Mesendoderm (in vitro differentiated cells): ENCODE results near the gene SHPK.

Source experiments
- DNase-seq: peaks from one replicate; pipeline ENCODE4 v3.0.0; 2013
- H2AK5ac ChIP-seq: 2 replicates; pipeline ENCODE4 v1.6.1; 2013; ENCODE audit warnings: low read length, inconsistent platforms
- H2BK120ac ChIP-seq: 2 replicates; pipeline ENCODE4 v1.6.1; 2013; ENCODE audit warnings: low read depth, mild to moderate bottlenecking, low read length, moderate library complexity, mixed read lengths
- H2BK15ac ChIP-seq: replicated peaks from 2 replicates; pipeline ENCODE4 v1.6.1; 2013; ENCODE audit warnings: low read depth, mild to moderate bottlenecking, moderate library complexity
- H2BK5ac ChIP-seq: 2 replicates; pipeline ENCODE4 v1.6.1; 2013; ENCODE audit warnings: low read length, inconsistent platforms
- H3K18ac ChIP-seq: 2 replicates; pipeline ENCODE4 v1.6.1; 2013; ENCODE audit warnings: mild to moderate bottlenecking, low read length, mixed read lengths
- H3K23ac ChIP-seq: one replicate; pipeline ENCODE4 v1.6.1; 2013; ENCODE audit warnings: low read length
- H3K27ac ChIP-seq: 2 replicates; pipeline ENCODE4 v1.5.1; 2013; ENCODE audit warnings: low read depth, mild to moderate bottlenecking, inconsistent platforms, low read length, moderate library complexity
- H3K27me3 ChIP-seq: 2 replicates; pipeline ENCODE4 v1.6.1; 2013; ENCODE audit warnings: low read length, control low read depth, mild to moderate bottlenecking, inconsistent platforms; ENCODE audit not compliant: insufficient read depth, poor library complexity
- H3K36me3 ChIP-seq: 2 replicates; pipeline ENCODE4 v1.6.1; 2013; ENCODE audit warnings: low read length, inconsistent platforms; ENCODE audit not compliant: control insufficient read depth, insufficient read depth
- H3K4ac ChIP-seq: one replicate; pipeline ENCODE4 v1.6.1; 2013; ENCODE audit warnings: low read depth, mild to moderate bottlenecking, low read length, moderate library complexity
- H3K4me1 ChIP-seq: 2 replicates; pipeline ENCODE4 v1.6.1; 2013; ENCODE audit warnings: low read depth, low read length, inconsistent platforms; ENCODE audit not compliant: control insufficient read depth
- H3K4me2 ChIP-seq: 2 replicates; pipeline ENCODE4 v1.6.1; 2013; ENCODE audit warnings: low read length
- H3K4me3 ChIP-seq: 2 replicates; pipeline ENCODE4 v1.5.1; 2013; ENCODE audit warnings: mild to moderate bottlenecking, low read length
- H3K56ac ChIP-seq: one replicate; pipeline ENCODE4 v1.6.1; 2013; ENCODE audit warnings: low read length
- H3K79me1 ChIP-seq: 2 replicates; pipeline ENCODE4 v1.6.1; 2013; ENCODE audit warnings: low read length, inconsistent platforms
- H3K79me2 ChIP-seq: 2 replicates; pipeline ENCODE4 v1.6.1; 2013; ENCODE audit warnings: mild to moderate bottlenecking, low read length; ENCODE audit not compliant: control insufficient read depth, insufficient read depth
- H3K9ac ChIP-seq: 2 replicates; pipeline ENCODE4 v1.6.1; 2013; ENCODE audit warnings: low read length, inconsistent platforms
- H4K5ac ChIP-seq: one replicate; pipeline ENCODE4 v1.6.1; 2013; ENCODE audit warnings: low read length
- H4K8ac ChIP-seq: one replicate; pipeline ENCODE4 v1.6.1; 2013; ENCODE audit warnings: low read depth, mild to moderate bottlenecking, control low read depth, low read length, moderate library complexity
- WGBS: extraction: QIAGEN DNeasy Blood & Tissue Kit; methylation state at CpG from one replicate; pipeline ENCODE4 v1.1.7; 2013; ENCODE audit warnings: low lambda C conversion rate, missing lambda C conversion rate; ENCODE audit not compliant: insufficient coverage; ENCODE audit errors: extremely low coverage; 5-methylcytosine and 5-hydroxymethylcytosine counted together

SHPK gene

DNA sequence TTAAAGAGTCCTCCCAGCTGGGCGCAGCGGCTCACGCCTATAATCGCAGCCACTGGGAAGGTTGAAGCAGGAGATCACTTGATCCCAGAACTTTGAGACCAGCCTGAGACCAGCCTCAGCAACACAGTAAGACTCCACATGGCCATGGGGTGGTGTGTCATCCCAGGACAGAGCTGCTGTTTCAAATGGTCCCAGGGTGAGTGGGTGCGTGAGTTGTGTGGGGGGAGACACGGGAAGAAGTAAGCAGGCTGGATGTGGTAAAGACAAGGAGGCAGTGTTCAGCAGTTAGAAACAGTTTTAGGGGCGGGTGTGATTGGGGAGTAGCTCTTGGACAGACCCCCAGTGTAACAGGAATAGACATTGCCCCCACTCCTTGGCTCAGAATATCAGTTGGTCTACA, 3.8 kb downstream of the SHPK start:
- no peak for DNase-seq
- no peak overlapping the region for H4K5ac ChIP-seq
- H3K23ac ChIP-seq = no peak overlapping the region
- peaks cover 2% of the 10 kb centered on the region for H3K79me2 ChIP-seq
- no peak overlapping the region for H2BK5ac ChIP-seq
- no peak overlapping the region for H2BK120ac ChIP-seq
- H2BK15ac ChIP-seq = no peak overlapping the region
- H3K9ac ChIP-seq = no peak overlapping the region
- no peaks in the 10 kb centered on the region for H3K36me3 ChIP-seq
- no peak overlapping the region for H4K8ac ChIP-seq
- H3K4me3 ChIP-seq = no peak overlapping the region
- no peak overlapping the region for H3K4me2 ChIP-seq
- H3K56ac ChIP-seq = no peak overlapping the region
- no peak overlapping the region for H2AK5ac ChIP-seq
- no peak overlapping the region for H3K4ac ChIP-seq
- no peaks in the 10 kb centered on the region for H3K27me3 ChIP-seq
- H3K79me1 ChIP-seq = peaks cover 4% of the 10 kb centered on the region
- no peak overlapping the region for H3K27ac ChIP-seq
- H3K4me1 ChIP-seq = no peaks in the 10 kb centered on the region
- no peak overlapping the region for H3K18ac ChIP-seq
- no CpG with 5 or more reads among the region's 7 CpGs for WGBS

DNA sequence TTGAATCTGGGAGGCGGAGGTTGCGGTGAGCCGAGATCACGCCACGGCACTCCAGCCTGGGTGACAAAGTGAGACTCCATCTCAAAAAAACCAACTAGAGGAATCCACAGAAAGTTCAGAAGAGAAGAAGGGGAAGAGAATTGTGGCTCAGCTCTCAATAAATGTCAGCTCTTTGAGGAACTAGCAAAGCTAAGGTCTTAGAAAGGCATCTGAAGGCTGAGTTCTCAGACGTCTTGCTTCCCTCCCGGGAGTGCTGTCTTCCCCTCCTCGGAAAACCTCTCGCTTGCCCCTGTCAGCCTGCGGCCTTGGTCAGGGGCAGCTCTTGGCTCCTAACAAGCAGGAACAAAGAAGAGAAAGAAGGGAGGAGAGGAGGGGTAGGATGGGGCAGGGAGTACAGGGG, 5.3 kb downstream of the SHPK start:
- Histone ChIP-seq H3K4ac (no peak overlapping the region), H3K23ac (no peak overlapping the region), H3K4me2 (no peak overlapping the region), H2BK5ac (no peak overlapping the region), H3K79me1 (peaks cover 4% of the 10 kb centered on the region), H3K18ac (no peak overlapping the region), H3K79me2 (peaks cover 2% of the 10 kb centered on the region), H3K27me3 (no peaks in the 10 kb centered on the region), H3K36me3 (no peaks in the 10 kb centered on the region), H3K4me3 (no peak overlapping the region), H3K4me1 (no peaks in the 10 kb centered on the region), H2BK15ac (no peak overlapping the region), H3K56ac (no peak overlapping the region), H2BK120ac (no peak overlapping the region), H4K5ac (no peak overlapping the region), H3K27ac (no peak overlapping the region), H2AK5ac (no peak overlapping the region), H3K9ac (no peak overlapping the region), H4K8ac (no peak overlapping the region)
- no CpG with 5 or more reads among the region's 10 CpGs for WGBS
- no peak for DNase-seq

DNA sequence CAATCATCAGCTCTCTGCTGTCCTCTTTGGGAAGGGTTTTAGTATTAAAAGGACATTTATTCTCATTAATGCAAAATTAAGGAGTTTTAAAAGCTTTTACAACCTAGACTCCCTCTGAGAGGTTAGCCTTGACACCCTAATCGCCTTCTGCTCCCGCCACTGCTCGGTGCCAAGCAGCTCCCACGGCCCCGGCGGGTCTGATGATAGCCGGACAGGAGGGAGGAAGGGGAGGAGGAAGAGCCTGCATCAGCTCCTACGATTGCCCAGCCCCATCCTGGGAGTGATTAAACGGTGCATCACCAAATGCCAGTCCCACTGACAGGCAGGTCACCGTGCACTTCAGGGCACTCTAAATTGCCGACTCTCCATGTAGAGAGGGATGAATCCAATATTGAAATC, 8.3 kb downstream of the SHPK start:
- Histone ChIP-seq H4K5ac (no peak overlapping the region), H4K8ac (no peak overlapping the region), H2BK5ac (no peak overlapping the region), H2BK15ac (no peak overlapping the region), H3K56ac (no peak overlapping the region), H3K4me3 (no peak overlapping the region), H2AK5ac (no peak overlapping the region), H3K9ac (no peak overlapping the region), H2BK120ac (no peak overlapping the region), H3K79me1 (peaks cover 1% of the 10 kb centered on the region), H3K23ac (no peak overlapping the region), H3K79me2 (peaks cover 2% of the 10 kb centered on the region), H3K36me3 (peaks cover 2% of the 10 kb centered on the region), H3K18ac (no peak overlapping the region), H3K27me3 (no peaks in the 10 kb centered on the region), H3K4me2 (no peak overlapping the region), H3K4me1 (no peaks in the 10 kb centered on the region), H3K4ac (no peak overlapping the region), H3K27ac (no peak overlapping the region)
- DNase-seq = no peak
- WGBS = no CpG with 5 or more reads among the region's 11 CpGs

GRCh38 chr17:3626831-3627768, 8.9 kb downstream of the SHPK start:
- Histone ChIP-seq H3K79me2 (no peaks in the 10 kb centered on the region), H3K4me3 (no peak overlapping the region), H3K27ac (no peak overlapping the region), H4K8ac (no peak overlapping the region), H3K27me3 (no peaks in the 10 kb centered on the region), H3K79me1 (no peaks in the 10 kb centered on the region), H3K9ac (no peak overlapping the region), H3K4ac (no peak overlapping the region), H2BK120ac (no peak overlapping the region), H2BK15ac (no peak overlapping the region), H2AK5ac (no peak overlapping the region), H3K36me3 (peaks cover 2% of the 10 kb centered on the region), H4K5ac (no peak overlapping the region), H3K4me1 (no peaks in the 10 kb centered on the region), H3K18ac (no peak overlapping the region), H2BK5ac (no peak overlapping the region), H3K4me2 (no peak overlapping the region), H3K56ac (no peak overlapping the region), H3K23ac (no peak overlapping the region)
- DNase-seq = no peak
- WGBS = no CpG with 5 or more reads among the region's 16 CpGs

- Histone ChIP-seq H3K36me3 (peaks cover 2% of the 10 kb centered on the region), H3K23ac (no peak overlapping the region), H2BK5ac (no peak overlapping the region), H4K5ac (no peak overlapping the region), H3K4me2 (no peak overlapping the region), H2BK15ac (no peak overlapping the region), H4K8ac (no peak overlapping the region), H3K4me1 (no peaks in the 10 kb centered on the region), H3K79me1 (no peaks in the 10 kb centered on the region), H3K27me3 (no peaks in the 10 kb centered on the region), H3K4ac (no peak overlapping the region), H3K18ac (no peak overlapping the region), H2AK5ac (no peak overlapping the region), H3K4me3 (no peak overlapping the region), H3K27ac (no peak overlapping the region), H3K9ac (no peak overlapping the region), H3K56ac (no peak overlapping the region), H3K79me2 (no peaks in the 10 kb centered on the region), H2BK120ac (no peak overlapping the region)
- no CpG with 5 or more reads among the region's 16 CpGs for whole genome bisulfite sequencing
- DNase-seq = no peak
Observed at GRCh38 chr17:3622977-3623594, 13.0 kb downstream of the SHPK start.
